ENCODE measurements around the gene EXOSC2. TPM values are rescaled to one million over a fixed set of nuclear protein-coding genes. Genes with fewer than 3 reads are reported as not detected.

Gene EXOSC2
- total RNA-seq, 1 donor from 2014 or later = 57.2 TPM

DNA sequence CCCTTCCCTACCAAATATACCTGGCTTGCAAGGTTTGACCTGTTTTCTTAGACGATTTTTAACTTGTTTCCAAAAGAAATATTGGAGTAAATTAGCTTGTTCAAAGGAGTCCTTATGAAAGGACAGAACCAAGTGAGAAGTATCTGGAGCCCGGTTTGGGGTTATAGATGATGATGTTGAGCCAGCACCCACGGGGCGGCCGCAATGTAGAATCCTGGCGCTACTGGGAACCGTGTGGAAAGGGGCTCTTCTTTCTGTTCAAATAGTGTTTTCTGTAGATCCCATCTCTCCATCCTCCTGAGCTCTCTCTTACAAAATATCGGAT, 517 bp upstream of the EXOSC2 start:
- Mint-ChIP-seq H3K4me1 (ENCODE audit: unreplicated experiment) (peaks cover 23% of the 10 kb centered on the region), H3K4me3 (peak overlapping the region; percentile 94), H3K9me3 (no peaks in the 10 kb centered on the region), H3K27me3 (no peaks in the 10 kb centered on the region), H3K27ac (peak overlapping the region; percentile 90), H3K36me3 (peaks cover 22% of the 10 kb centered on the region)
- TF ChIP-seq, protein P1, sequence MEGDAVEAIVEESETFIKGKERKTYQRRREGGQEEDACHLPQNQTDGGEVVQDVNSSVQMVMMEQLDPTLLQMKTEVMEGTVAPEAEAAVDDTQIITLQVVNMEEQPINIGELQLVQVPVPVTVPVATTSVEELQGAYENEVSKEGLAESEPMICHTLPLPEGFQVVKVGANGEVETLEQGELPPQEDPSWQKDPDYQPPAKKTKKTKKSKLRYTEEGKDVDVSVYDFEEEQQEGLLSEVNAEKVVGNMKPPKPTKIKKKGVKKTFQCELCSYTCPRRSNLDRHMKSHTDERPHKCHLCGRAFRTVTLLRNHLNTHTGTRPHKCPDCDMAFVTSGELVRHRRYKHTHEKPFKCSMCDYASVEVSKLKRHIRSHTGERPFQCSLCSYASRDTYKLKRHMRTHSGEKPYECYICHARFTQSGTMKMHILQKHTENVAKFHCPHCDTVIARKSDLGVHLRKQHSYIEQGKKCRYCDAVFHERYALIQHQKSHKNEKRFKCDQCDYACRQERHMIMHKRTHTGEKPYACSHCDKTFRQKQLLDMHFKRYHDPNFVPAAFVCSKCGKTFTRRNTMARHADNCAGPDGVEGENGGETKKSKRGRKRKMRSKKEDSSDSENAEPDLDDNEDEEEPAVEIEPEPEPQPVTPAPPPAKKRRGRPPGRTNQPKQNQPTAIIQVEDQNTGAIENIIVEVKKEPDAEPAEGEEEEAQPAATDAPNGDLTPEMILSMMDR (conservative IDR thresholded peaks at IDR 0.05) = no peak
- no peak for DNase-seq (ENCODE audit: extremely low spot score, unreplicated experiment)

DNA sequence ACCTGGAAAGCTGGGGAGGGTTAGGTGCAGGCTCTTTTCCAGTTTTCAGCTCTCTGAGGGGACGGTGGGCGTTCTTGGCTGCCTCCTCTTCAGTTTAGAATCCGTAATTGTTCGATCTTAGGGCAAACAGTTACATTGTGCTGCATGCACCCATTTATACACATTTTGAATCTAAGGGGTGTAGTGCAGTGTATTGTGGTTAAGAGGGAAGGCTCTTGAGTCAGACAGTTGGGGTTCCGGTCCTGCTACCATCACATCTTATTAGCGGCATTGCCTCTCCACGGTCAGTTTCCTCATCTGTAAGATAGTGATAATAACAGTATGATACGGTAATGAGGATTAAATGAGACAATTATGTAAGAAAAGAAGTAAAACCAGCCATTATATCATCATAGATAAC, 625 bp downstream of the EXOSC2 start:
- DNase-seq (ENCODE audit: extremely low spot score, unreplicated experiment) = no peak
- no peaks in the 10 kb centered on the region for H3K9me3 Mint-ChIP-seq
- peaks cover 23% of the 10 kb centered on the region for H3K4me1 Mint-ChIP-seq (ENCODE audit: unreplicated experiment)
- no peaks in the 10 kb centered on the region for H3K27me3 Mint-ChIP-seq
- peak overlapping the region; percentile 90 for H3K27ac Mint-ChIP-seq
- peaks cover 28% of the 10 kb centered on the region for H3K36me3 Mint-ChIP-seq
- H3K4me3 Mint-ChIP-seq = peak overlapping the region; percentile 94
- TF ChIP-seq, protein P1 (conservative IDR thresholded peaks at IDR 0.05) = no peak

DNA sequence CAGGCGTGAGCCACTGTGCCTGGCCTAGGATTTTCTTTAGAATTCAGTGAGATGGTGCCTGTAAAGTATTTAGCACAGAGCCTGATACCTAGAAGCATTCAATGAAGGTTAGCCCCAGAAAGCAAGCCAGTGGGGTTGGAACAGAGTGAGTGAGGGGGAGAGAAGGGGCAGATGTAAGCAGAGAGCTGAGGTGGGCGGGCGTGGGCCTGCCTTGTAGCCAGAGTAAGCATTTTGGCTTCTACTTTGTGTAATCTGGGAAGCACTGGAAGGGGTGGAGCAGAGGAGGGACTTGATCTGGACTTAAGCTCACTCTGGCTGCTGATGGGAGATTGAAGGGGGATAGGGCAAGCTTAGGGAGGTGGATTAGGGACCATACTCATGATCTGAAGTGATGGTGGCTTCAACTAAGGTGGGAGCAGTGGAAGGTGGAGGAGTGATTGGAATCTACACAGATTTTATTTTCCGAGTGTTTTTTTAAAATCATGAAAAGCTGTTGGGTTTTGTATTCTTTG, 2.6 kb downstream of the EXOSC2 start:
- Mint-ChIP-seq H3K9me3 (no peaks in the 10 kb centered on the region), H3K36me3 (peaks cover 28% of the 10 kb centered on the region), H3K4me3 (no peak overlapping the region), H3K4me1 (ENCODE audit: unreplicated experiment) (peaks cover 19% of the 10 kb centered on the region), H3K27ac (no peak overlapping the region), H3K27me3 (no peaks in the 10 kb centered on the region)
- no peak for DNase-seq (ENCODE audit: extremely low spot score, unreplicated experiment)
- TF ChIP-seq, protein P1 (conservative IDR thresholded peaks at IDR 0.05) = no peak

GRCh38 chr9:130696996-130697395, 3.4 kb downstream of the EXOSC2 start:
- Mint-ChIP-seq H3K4me1 (ENCODE audit: unreplicated experiment) (peaks cover 21% of the 10 kb centered on the region), H3K36me3 (peaks cover 28% of the 10 kb centered on the region), H3K9me3 (no peaks in the 10 kb centered on the region), H3K27ac (no peak overlapping the region), H3K4me3 (no peak overlapping the region), H3K27me3 (no peaks in the 10 kb centered on the region)
- DNase-seq (ENCODE audit: extremely low spot score, unreplicated experiment) = no peak
- TF ChIP-seq, protein P1 (conservative IDR thresholded peaks at IDR 0.05) = no peak

- Mint-ChIP-seq H3K4me3 (no peak overlapping the region), H3K27ac (no peak overlapping the region), H3K9me3 (no peaks in the 10 kb centered on the region), H3K36me3 (peaks cover 39% of the 10 kb centered on the region), H3K4me1 (ENCODE audit: unreplicated experiment) (peaks cover 14% of the 10 kb centered on the region), H3K27me3 (no peaks in the 10 kb centered on the region)
- DNase-seq (ENCODE audit: extremely low spot score, unreplicated experiment) = no peak
- TF ChIP-seq, protein P1 (conservative IDR thresholded peaks at IDR 0.05) = no peak
Measured at GRCh38 chr9:130698514-130698913, 4.9 kb downstream of the EXOSC2 start.

- Mint-ChIP-seq H3K9me3 (no peaks in the 10 kb centered on the region), H3K4me1 (ENCODE audit: unreplicated experiment) (peaks cover 14% of the 10 kb centered on the region), H3K27me3 (no peaks in the 10 kb centered on the region), H3K27ac (no peak overlapping the region), H3K36me3 (peaks cover 39% of the 10 kb centered on the region), H3K4me3 (no peak overlapping the region)
- TF ChIP-seq, protein P1 (conservative IDR thresholded peaks at IDR 0.05) = no peak
- no peak for DNase-seq (ENCODE audit: extremely low spot score, unreplicated experiment)
Measured at GRCh38 chr9:130699047-130699446, 5.5 kb downstream of the EXOSC2 start.
